HG03457 (cell line): ENCODE data around the gene CD1B.
"Not testable (repeated sequence)": the region's sequence is repeated elsewhere in the genome, so short reads cannot be mapped to it uniquely, and the experiment has no call there.

Experiments used
- ATAC-seq: cut with Tn5 transposase; IDR thresholded peaks from one replicate; pipeline ENCODE4 v1.9.1; 2021; ENCODE audit warnings: moderate number of reproducible peaks; ENCODE audit not compliant: unreplicated experiment

CD1B gene

DNA sequence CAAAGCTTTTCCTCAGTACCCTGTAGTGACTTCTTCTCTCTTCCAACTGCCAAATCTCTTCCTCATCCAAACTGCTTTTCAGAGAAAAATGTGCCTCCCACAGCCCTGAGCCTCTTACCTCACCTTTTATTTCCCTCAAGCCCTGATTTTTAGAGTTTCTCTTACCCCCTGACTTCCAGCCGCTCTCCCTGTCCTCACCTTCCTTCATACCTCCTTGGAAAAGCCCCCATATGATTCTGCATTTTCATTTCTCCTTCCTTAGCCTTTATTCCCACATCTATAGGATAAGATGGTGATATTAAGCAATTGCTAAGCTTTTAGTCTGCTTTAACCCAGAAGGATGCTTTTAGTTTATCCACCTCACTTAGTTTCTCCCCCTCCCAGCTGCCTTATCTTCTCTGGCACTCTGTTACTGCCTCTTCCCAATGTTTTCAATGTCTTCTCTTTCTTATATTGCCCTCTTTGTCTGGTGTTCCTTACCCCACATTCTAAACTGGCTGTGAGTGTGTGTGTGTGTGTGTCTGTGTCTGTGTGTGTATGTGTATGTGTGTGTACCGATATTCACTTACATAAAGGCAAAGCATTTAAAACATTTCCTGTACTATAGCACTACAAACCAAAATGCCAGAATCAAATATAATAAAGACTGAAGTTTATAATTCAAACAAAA is at the start of gene CD1B:
Gene CD1B, minus strand, starts transcription at position 51 of the 670 bp plus-strand sequence. CDS start 108 bp downstream, outside the sequence.
- no peak for ATAC-seq

- no peak for ATAC-seq
These were observed 43.5 kb upstream of the CD1B start for GRCh38 chr1:158374860-158375259.

GRCh38 chr1:158374101-158374500 is 42.8 kb upstream of the CD1B start:
- not testable (repeated sequence) for ATAC-seq

DNA sequence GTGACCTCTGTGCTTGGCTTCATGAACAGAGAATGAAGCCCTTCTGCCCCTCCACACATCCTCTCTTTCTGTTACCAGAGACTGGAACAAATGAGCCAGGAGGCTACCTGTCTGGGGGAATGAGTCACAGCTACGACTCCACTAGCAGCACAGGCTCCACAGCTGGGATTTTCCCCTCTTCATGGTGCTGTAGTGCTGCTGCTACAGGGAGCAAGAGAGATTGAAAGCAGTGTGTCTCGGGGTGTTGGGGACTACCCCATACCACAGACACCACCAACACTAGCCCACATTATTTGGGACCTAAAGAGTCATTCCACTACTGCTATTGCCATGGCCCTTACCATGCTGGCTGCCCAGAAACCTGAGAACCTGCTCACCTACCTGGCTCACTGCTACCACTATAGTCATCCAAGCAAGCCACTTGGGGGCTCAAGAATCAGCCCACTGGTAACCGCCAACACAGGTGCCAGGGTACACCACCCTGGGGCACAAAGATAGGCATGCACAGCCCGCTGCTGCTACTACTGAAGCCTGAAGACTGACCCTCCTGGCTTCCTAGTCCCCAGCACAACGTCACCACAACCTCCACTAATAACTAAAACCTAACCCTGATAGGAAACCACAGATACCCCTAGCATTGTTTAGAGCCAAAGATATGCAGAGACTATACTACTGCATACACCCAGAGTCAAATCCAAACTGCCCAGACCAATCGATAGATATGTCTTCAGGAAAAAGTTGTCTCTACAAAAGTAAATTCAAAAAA is 40.0 kb upstream of the CD1B start:
- ATAC-seq: peak; percentile 94

GRCh38 chr1:158366783-158367182 is 35.5 kb upstream of the CD1B start:
- no peak for ATAC-seq

GRCh38 chr1:158362941-158363340 is 31.6 kb upstream of the CD1B start:
- no peak for ATAC-seq

DNA sequence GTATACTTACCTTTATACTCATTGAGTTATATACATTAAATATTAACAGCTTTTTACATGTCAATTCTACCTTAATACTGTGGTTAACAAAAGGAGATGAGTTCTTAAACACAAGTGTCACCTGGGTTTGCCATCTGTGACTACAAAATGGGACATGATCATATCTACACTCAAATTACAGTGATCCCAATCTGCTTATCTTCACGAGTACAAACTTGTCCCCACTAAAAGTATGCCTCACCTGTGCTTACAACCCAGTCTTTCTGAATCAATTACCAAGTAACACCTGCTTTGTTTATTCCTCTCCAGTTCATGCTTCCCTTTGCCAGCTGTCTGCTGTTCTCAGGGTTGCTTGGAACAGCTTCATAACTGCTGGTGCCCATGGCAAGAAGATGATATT is 31.2 kb upstream of the CD1B start:
- ATAC-seq: no peak

DNA sequence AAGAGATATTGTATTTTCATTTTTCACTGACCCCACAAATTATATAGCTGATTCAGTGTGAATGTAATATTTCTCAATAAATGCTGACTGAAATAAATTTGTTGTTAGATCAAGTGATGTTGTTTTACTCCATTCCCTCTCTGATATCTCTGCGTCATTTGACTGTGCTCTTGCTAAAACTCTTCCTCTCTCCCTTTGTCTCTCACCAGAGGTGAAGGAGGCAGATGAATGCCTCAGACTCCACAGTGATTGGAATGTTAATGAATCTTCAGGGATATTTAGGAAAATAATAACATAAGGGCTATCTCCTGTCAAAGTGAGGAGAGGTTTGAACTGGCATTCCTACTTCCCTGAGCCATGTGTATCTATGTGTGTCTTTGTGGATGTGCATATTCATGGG is 26.1 kb upstream of the CD1B start:
- ATAC-seq: no peak

DNA sequence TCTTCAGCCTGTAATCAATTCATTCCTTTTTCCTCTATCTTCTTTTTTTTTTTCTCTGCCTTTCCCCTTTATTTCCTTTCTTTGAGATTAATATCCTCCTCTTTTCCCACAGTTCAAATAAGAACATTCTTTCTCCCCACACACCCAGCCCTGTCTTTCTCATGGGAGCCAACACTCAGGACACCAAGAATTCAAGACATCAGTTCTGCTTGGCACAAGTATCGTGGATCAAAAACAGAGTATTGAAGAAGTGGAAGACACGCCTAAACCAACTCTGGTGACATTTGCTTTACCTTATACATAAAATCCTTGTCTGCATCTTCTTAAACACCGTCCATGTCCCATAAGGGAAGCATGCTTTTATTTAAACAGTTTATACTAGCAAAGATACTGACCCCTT is 25.3 kb upstream of the CD1B start:
- no peak for ATAC-seq

DNA sequence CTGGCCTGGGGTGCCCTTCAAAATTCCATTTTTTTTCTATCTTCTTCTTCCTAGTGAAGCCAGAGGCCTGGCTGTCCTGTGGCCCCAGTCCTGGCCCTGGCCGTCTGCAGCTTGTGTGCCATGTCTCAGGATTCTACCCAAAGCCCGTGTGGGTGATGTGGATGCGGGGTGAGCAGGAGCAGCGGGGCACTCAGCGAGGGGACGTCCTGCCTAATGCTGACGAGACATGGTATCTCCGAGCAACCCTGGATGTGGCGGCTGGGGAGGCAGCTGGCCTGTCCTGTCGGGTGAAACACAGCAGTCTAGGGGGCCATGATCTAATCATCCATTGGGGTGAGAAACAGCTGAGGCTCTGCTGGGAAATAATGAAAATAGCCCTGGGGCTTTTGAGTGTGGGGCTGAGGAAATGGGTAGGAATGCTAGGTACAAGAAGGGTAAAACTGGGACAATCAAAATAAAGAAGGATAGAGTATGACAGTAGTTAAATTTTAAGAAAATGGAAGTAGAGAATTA is 24.5 kb upstream of the CD1B start:
- ATAC-seq: no peak

GRCh38 chr1:158354255-158354654 is 22.9 kb upstream of the CD1B start:
- no peak for ATAC-seq

- ATAC-seq: no peak
These were observed 22.2 kb upstream of the CD1B start, which contains the start of gene CD1E for GRCh38 chr1:158353303-158354075. TSS of gene CD1E (plus strand) at chr1:158353894. CDS start at chr1:158353989, 95 bp downstream.

DNA sequence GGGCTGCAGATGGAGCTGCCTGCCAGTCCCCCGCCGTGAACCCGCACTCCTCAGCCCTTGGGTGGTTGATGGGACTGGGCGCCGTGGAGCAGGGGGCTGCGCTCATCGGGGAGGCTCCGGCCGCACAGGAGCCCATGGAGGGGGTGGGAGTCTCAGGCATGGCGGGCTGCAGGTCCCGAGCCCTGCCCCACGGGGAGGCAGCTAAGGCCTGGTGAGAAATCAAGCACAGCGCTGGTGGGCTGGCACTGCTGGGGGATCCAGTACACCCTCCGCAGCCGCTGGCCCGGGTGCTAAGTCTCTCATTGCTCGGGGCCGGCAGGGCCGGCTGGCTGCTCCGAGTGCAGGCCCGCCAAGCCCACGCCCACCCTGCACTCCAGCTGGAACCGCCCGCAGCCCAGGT is 17.6 kb upstream of the CD1B start:
- not testable (repeated sequence) for ATAC-seq

- ATAC-seq: not testable (repeated sequence)
These were observed 5.1 kb upstream of the CD1B start for GRCh38 chr1:158336413-158336812.

DNA sequence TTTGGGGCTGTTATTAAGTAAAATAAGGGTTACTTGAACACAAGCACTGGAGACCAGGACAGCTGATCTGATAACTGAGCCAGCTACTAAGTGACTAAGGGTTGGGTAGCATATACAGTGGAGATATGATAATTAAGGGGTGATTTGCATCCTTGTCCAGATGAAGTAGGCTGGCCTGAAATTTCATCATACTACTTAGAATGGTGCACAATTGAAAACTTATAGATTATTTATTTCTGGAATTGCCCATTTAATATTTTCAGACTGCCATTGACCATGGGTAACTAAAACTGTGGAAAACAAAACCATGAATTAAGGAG is 3.8 kb upstream of the CD1B start:
- no peak for ATAC-seq

DNA sequence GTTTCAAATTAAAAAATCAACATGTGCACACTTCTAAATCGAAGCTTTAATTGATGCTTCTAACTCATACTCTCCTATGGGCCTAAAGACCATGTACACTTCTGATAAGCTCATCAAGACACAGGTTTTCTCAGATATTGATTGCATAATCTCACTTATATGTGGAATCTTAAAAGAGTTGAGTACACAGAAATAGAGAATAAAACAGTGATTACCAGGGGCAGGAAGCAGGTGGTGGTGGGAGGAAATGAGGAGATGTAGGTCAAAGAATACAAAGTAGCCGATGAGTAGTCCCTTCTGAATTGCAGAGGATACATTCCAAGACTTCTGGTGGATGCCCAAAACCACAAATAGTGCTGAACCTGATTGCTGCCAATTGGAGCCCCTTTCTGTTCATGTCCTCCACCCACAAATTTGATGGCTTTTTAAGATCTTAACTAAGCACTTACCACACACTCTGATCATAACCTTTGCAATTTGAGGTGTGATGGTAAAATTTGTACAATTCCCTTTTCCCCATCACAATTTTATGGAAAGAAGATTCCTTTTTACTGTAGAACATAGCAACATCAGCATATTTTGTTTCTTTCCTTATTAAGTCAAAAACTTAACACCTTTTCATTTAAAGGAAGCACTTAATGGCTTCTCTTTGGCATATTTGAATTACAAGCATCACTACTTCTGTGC is 3.3 kb upstream of the CD1B start:
- no peak for ATAC-seq

DNA sequence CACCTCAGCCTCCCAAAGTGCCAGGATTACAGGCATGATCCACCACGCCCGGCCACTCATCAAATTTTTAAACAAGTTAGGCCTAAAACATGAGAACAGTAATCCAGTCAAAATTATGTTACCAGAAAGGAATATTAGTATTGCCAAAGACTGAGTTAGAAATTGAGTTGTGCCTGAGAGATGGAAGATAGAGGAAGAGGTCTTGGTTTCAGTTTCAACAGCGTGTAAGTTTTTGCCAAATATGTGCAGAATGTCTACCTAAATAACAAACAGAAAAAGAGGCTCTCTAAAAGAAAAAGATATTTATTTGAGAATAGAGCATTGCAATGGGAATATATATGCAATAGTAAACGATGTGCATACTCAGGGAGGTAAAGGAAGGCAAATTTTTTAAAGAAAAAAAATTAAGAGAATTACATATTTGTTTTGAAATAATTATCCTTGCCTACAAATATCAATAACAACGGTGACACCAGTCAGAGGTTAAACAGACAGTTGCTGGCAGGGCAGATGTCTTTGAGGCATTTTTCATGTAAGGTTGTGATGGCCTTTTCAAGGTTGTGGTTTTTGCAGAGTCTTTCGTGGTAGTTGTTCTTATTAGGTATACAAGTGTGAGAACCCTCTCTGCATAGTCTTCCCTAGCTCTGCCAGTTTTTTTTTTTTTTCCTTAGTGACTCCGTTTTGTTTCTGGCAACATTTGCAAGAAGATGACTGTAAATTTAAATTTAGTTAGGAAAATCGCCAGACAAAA is 2.2 kb upstream of the CD1B start:
- no peak for ATAC-seq

- no peak for ATAC-seq
These were observed 265 bp downstream of the CD1B start for GRCh38 chr1:158331106-158331425.

DNA sequence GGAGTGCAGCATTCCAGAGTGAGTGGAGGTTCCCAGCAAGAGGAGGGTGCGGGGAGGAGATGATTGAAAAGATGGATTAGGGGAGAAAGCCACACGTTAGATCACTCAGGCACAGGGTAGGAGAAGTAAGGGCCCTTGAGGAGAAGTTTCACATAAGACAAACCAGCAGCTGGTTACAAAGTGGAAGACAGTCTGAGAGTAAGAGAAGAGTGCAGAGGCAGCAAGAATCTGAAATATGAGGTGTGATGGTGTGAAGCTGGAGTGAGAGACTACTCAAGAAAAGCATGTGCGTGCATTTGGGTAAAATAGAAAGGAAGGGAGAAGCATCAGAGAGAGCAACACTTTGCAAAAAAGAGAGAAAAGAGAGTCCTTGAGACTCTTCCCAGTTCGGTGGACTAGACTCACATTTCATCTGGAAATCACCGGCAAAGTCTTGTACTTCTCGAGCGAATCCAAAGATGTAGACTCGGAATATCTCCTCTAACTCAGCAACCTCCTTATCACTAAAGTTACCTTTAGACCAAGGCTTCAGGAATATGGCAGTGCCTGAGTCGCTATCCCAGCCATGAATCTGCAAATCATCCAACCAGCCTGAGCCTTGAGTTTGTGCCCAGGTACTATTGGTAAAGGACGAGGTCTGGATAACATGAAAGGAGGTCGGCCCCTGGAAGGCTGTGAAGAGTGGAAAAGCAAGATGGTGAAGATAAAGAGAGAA is 783 bp downstream of the CD1B start:
- no peak for ATAC-seq

- ATAC-seq: no peak
These were observed 1.6 kb downstream of the CD1B start for GRCh38 chr1:158329733-158330132.
